ENCODE measurements around the gene SAP30L.

Gene SAP30L

DNA sequence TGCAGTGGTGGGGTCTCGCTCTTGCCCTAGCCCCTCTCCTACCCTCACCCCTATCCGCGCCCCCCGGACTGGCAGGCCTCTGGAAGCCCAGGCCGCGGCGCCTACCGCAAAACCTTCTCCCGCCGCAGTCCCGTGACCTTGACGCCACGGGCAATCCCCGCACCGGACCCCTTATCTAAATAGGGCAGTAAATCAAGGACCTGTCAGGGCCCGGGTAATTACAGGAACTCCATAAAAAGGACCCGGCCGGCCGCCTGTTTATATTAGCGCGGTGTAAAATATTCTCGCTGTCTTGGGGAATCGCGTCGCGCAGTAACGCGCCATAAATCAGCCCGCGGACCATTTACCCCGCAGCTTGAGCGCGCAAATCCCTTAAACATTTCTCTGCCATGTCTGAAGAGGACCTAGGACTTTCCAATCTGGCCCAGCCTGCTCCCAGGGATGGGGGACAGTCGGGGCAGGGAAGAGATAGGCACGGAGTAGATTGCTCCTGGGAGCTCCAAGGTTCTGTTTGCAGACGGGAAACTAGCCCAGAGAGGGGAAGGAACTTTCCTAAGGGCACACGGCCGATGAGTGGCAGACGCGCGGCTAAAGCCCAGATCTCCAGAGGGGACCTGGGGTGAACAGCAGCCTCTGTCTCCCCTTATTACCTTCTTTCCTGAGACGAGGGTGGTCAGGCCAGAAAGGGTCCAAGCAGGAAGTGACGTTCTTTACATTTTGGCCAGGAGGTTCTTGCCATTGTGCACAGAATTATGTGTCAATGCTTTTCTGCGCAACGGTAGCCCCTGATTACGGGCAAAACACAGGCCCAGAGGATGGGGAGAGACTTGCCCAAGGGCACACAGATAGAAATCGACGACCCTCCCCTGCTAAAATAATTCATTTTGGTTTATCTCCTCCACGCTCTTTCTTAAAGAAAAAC lies 37.0 kb downstream of the SAP30L start:
- DNase-seq = no peak

DNA sequence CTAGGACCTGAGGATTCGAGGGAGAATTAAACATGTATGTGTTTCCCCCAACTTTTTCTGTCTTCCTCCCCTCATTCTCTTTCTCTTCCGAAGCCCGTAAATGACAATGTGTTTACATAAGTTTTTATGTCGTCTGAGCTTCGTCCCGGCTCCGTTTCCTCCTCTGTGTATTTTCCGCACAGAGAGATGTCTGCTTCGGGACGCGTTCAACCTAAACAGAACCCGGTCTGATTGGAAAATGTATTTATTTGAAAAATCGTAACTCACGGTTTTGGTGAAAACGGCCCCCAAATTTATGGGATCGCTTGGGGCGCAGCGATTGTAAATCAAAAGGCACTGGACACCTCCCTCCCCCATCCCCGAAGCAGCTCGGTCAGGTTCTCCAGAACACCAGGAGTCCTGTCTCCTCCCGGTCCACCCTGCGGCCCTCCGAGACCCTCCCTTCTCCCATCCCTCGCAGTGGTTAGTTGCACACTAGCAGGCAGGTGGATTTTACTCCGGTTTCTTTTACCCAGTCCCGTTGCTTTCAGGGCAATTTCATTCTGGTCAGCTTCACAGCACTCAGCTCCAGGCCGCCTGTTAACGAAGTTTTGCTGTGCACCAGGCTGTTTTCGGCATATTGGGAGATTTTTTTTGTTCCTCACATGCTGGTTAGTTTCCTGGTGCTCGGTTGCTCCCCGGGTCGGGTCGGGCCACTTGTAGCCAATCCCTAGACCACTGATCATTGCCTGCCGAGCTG lies 38.0 kb downstream of the SAP30L start:
- DNase-seq = no peak

DNA sequence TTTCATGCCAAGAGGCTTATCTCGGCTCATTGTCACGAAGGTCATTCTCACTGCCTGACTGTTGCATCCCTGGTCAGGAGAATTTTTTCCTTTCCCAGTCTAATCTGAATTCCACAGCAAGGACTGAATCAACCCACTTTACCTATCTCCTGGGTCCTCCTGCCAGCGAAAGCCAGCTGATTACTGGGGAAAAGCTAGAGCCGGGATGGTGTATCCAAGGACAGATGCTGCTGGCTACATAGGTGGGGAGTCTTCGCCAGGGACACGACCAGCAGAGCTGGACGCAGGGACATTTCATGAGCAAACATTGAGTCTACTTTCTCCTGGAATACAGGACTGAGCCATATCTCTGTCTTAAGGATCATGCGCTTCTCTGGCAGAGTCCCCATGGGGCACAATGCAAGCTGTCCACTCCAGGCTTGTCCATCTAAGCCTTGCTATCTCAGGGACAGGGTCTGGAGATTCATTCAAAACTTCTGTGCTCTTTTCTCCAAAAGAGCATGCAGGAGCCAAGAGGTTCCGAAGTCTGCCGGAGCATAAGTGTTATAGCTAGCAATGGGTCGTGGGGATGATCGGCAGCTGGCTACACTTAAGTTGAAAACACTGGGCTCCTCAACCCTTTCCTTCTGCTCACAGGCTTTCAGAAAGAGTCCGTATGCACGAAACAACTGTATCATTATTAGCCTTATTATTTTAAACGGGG lies 38.7 kb downstream of the SAP30L start:
- no peak for DNase-seq

DNA sequence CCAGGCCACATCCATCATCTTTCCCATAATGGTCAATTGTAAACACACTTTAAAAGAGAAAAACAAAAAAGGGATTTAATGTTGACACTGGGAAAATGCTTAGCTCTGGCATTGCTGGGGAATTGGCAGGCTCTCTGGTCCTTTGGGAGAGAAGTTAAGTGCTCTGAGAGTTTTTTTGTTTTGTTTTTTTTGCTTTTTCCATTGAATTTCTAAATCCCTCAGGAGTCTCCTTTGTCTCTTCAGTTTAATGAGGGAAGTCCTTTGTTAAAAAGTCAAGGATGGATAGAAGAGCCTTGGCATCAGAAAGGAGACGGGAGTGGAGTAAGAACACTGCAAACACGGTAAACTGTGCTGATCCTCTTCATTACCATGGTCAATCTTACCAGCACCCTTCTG lies 39.3 kb downstream of the SAP30L start:
- no peak for DNase-seq

DNA sequence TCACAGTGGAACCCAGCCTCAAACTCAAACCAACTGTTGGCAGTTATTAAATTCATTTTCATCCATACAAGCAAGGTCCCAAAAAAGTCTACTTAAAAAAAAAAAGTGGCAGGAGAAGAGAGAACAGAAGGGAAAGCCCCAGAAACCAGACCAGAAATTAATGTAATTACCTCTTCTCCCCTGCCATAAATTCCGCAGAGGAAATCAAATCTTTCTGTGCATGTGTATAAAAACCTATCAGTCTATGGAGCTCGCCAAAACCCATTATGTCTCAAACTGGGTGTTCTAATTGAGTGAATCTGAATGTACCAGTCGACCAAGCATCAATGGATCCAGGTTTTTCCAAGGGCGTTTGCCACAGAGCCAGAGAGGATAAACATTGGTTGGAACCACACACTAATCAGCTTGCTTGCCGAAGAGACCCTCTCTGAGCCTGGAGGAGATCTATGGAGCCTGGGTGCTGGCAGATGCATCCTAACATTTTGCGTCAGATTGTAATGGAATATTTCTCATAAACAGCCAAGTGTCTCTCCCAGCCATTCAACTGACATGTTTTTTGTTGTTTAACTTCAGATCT lies 40.1 kb downstream of the SAP30L start:
- peak; percentile 30 for DNase-seq

DNA sequence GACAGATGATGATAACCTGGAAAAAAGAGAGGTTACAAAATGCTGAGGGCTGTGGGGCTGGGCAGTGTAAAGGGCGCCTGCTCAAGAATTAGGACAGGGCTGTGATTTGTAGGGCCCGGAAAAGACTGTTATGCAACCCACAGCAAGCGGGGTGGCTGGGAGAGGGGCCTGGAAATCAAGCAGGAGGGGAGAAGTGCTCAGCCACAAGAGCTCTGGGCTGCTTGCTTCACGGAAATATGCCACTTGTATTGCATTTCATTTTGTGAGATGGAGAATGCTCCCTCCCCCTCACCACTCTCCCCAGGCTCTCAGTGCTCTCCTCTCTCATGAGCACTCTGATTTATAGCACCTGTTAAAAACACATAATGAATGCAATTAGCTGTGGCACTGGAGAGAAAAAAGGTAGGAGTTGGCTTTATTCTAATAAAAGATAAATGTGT lies 40.6 kb downstream of the SAP30L start:
- DNase-seq = peak; percentile 11

DNA sequence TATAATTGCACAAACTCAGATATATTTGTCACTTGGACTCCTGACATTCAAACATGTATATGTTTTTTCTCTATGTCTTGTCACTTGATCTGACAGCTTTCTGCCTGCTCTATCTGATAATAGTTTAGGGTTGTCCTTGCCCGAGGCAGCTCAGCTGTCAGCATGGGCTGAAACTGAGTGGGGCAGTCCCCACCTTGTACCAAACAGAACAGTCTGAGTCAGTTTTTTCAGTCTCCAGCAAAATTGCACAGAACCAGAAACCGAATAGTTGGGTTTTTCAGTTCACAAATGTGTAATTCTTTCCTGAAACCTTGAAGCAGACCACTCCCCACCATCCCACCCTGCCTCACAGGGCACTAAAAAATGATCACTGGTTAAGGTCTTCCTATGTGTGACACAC lies 41.7 kb downstream of the SAP30L start:
- no peak for DNase-seq

DNA sequence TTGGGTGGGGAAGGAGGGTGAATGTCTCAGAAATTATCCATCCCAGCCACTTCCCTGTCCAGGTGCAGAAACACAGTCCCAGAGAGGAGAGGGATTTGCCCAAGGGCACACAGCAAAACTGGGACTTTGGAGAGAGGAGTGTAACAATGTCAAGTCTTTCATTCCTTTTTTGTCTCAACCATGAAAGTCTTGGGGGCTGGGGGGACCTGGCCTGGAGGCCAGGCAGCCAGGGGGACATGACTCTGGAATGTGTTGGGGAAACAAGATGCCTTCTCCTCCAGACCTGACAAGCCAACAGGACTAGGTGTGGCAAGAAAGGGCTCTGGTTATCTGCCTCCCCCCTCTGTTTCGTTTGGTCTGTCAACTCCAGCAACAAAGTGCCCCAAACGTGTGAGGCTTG lies 46.1 kb downstream of the SAP30L start:
- no peak for DNase-seq

DNA sequence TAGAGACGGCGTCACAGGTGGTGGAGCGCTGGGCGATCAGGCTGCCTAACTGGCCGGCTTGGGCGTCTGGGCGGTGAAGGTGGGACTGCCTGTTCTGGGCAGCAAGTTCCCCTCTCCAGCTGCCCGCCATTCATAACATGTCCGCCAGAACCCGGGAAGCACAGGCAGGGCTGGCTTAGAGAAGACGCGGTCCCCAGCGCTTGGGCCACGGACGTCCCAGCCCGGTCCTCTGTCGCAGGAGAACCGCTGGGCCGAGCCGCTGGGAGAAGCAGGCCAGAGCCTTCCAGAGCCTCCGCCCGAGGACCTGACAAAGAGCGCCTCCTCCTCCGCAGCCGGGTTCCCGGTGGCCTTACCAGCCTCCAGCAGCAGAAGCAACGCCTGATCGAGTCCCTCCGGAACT lies 47.5 kb downstream of the SAP30L start:
- DNase-seq = no peak

DNA sequence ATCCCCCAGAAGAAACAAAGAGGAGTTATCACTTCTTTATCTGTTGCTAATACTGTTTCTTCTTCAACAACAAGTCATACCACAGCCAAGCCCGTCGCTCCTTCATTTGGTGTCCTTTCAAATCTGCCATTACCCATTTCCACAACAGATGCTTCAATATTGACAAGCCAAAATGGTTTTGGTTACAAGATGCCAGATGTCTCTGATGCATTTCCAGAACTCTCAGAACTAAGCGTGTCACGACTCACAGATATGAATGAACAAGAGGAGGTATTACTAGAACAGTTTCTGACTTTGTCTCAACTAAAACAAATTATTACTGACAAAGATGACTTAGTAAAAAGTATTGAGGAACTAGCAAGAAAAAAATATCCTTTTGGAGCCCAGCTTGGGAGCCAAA lies 48.2 kb downstream of the SAP30L start:
- DNase-seq = peak; percentile 47

DNA sequence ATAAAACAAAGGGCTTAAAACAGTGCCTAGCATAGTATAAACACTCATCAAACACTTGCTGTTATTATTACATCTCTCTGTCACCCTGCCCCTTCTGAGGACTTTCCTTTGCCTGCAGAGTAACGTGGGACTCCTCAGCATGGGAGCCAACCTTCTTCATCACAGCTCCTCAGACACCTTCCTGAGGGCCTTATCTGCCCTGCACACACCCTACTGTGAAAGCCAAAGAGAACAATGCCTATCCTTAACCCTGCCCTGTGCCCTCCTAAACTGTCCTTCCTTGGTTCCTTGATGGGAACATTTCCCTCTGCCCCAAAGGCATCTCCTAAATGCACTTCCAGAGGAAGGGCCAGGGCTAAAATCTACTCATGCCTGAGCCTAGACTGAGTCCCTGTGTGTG lies 52.8 kb downstream of the SAP30L start:
- no peak for DNase-seq

DNA sequence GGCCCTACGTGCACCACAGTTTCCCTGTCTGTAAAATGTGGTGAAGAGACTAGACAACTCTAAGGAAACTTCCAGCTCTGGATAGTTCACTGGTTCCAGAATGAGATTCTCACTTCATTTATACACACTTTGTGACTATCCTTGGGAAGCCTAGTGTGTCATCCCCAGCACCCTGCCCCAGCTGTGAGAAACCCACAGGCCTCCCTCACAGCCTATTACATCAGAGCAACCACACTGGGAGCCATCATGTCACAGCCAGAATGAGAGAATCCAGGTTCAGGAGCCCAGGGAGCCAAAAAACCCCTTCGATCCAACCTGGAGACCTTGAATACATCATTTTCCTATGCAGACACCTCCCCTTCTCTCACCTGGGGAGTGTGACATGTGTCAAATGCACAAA lies 53.2 kb downstream of the SAP30L start:
- no peak for DNase-seq

DNA sequence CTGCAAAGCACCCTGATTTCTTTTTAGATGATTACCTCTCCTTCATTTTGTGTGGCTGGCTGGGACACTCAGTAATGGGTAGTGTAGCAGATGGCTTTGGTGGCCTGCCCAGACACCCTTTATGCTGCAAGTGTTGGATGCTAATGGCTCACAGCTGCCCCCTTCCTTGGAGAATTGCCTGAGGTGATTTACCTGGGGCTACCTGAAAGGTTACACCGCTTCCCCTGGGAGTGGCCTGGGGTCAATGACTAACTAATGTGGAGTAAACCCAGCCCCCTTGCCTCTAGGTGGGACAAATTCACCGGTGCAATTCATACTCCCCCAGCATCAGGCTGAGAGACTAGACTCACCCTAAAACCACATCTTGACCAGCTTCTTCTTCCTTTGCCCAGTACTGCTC lies 55.8 kb downstream of the SAP30L start:
- DNase-seq = no peak

DNA sequence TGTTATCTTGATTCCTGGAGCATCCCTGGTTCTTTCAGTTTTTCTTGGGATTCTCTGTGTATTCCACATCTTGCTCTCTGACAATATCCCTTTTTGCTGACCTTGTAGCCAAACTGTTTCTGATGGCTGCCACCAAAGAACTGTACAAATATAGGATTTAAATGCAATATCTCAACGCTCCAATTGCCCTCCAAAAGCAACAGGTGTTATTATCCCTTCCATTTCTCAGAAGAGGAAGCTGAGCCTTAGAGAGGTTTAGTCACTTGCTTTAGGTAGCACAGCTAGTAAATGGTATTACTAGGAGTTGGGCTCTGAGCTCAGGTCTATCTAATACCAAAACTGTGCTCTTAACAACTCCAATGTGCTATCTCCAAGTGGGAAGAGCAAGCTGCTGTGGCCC lies 56.4 kb downstream of the SAP30L start:
- DNase-seq = no peak

DNA sequence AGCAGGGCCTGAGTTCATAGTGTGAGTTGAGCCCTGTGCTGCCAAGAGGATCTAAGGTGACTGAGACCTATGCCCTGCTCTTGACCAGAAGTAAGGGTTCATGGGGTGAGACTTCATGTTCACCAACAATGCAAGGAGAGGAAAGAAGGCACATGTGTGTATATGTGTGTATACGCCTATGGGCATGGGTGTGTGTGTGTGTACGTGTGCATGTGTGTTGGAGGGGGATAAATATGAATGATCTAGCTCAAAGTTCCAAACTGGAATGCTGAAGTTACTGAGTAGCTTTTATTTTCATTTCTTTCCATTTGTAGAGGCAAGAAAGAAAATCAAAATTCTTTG lies 57.9 kb downstream of the SAP30L start:
- DNase-seq = no peak

DNA sequence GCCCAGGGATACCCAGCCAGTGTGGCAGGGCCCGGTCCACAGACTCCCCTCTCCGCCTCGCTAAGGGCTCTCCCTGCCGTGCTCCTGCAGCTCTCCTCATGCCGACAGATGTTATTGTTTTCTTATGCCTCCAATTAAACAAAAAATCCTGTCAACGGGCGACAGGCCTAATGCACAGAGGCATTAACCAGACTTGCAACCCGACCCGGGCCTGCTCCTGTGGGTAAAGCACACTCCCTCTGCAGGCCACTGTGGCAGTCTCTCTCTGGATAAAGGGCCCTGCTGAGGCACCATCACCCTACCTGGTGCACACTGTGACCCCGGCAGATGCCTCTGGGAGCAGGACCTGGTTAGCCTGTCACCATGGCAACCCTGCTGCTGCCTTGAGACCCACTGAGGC lies 59.8 kb downstream of the SAP30L start:
- peak; percentile 83 for DNase-seq

DNA sequence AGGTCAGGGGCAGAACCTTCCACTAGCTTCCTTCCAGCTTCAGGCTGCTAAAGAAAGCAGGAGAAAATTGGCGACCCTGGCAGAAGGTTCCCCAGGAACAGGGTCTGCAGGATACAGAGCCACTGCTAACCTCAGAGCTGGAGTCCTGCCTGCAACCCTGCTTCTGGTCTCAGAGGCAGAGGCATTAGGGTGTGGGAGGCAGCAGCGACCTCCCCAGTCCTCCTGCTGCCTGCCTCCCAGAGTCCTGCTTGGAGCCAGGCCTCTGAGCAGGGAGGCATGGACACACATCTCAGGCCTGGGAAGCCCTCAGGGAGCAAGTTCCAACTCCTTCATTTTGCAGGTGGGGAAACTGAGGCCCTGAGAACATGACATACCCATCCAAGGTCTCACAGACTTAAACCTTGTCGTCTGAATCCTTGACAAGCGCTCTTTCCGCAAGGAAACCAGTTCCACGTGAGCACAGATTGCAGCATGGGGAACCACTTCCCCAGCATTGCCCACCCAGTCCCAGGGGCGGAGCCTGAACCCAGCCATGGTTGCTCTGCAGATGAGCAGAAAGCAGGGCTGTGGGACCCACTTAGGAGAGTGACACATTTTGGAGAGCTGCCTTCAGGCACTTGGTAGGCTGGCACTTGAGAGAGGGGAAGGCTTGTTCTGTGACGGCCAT lies 60.4 kb downstream of the SAP30L start:
- no peak for DNase-seq

DNA sequence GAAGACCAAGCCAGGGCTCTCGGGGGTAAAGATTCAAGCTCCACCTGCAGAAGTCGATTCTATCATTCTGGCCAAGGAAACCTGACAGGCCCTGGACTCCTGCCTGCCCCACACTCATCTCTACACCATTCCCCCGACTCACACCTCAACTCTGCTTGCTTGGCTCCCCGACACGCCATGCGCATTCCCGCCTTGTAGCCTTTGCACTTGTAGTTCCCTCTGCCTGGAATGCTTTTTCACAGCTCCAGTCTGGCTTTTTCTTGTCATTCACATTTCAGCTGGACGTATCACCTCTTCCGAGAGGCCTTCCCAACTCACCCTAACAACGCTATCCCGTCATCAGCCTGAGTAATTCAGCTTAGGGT lies 60.9 kb downstream of the SAP30L start:
- DNase-seq = no peak

DNA sequence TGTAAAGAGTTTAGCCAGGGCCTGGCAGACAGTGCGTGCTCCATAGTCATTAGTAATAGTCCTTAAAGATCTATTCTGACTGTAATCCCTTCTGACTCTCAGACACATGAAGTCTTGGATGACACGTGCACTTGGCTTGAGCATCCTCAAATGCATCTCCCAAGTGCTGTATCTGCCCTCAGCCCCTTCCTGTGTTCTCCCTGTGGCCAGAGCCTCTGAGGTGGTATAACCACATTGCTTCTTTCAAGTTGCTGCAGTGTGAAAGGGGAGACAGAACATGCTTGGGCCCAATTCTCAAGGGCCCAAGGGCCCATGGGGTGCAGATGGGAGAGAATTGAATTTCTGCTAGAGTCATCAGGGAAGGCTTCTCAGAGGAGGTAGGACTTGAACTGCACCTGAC lies 62.3 kb downstream of the SAP30L start:
- DNase-seq = no peak

DNA sequence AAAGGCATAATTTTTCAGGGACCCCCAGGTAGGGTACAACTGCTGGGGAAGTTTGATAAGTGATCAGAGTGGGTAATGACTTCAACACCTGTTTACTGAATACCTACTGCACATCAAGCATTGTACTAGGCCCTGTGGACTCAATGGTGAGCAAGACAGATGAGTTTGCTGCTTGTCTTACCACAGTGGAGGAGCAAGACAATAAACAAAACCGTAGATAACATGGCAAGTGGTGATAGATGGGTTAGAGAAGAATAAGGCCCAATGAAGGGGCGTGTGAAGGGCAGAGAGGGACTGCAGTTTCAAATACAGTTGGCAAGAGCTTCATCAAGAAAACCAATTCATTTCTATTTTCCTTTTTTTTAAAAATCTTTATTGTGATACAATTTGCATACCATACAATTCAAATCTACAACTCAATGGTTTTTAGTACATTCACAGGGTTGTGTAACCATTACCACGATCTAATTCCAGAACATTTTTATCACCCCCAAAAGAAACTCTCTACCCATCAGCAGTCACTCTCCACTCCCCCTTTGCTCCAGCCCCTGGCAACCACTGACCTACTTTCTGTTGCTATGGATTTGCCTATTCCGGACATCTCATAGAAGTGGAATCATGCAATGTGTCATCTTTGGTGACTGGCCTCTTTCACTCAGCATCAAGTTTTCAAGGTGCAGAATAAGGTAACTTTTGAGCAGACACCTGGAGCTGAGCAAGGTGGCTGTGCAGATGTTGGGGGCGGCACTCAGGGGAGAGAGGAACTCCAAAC lies 64.2 kb downstream of the SAP30L start:
- DNase-seq = no peak
